ENCODE results near the gene ASCC3.

GRCh38 chr6:100460650-100461204 lies 420.4 kb downstream of the ASCC3 start:
- TF ChIP-seq POLR2A (IDR thresholded peaks at IDR 0.05) = no peak
- TF ChIP-seq CTCF (IDR thresholded peaks at IDR 0.05) = no peak
- TF ChIP-seq EP300 (IDR thresholded peaks at IDR 0.05) = no peak
- no peak for TF ChIP-seq POLR2AphosphoS5 (IDR thresholded peaks at IDR 0.05)
